Naive thymus-derived CD8-positive, alpha-beta T cell (primary cell): ENCODE data around the gene WFIKKN1. TPM values are rescaled to one million over a fixed set of nuclear protein-coding genes. Genes with fewer than 3 reads are reported as not detected.

Experiments
- ATAC-seq, 2 donors: fragments of 150-1000 bp; cut with Tn5 transposase in 1 of 2; sonication (Bioruptor Pico), chemical (Tn5 transposase) in 1 of 2; 1 replicate in 1 of 2; 2 replicates in 1 of 2; pipeline ENCODE4 v1.10.0; 2021; ENCODE audit warnings: mild to moderate bottlenecking in 2 of 2, moderate library complexity in 2 of 2
- POLR2A ChIA-PET: fragments of 350-600 bp; sonication (Branson Sonifier 250); formaldehyde crosslinking; loops from one replicate; lab custom pipeline; 2021; ENCODE audit warnings: antibody characterized with exemption; lab: Charles Lee
- DNase-seq, 10 donors: peaks; one replicate each; pipeline versions ENCODE4 v3.0.0 to v3.0.0-alpha.2; 2020 to 2022
- H3K27ac Mint-ChIP-seq, 10 donors: one replicate each; pipeline ENCODE4 v1.8.0; 2020 to 2022; ENCODE audit warnings: mild to moderate bottlenecking in 10 of 10, mixed read lengths in 10 of 10, moderate library complexity in 4 of 10, inconsistent platforms in 1 of 10
- H3K27me3 Mint-ChIP-seq, 5 donors: one replicate each; pipeline ENCODE4 v1.8.0; 2021 to 2022; ENCODE audit warnings: mixed read lengths in 5 of 5
- H3K36me3 Mint-ChIP-seq, 3 donors: one replicate each; pipeline ENCODE4 v1.8.0; 2020 to 2022; ENCODE audit warnings: mixed read lengths in 3 of 3, mild to moderate bottlenecking in 2 of 3, inconsistent platforms in 1 of 3
- H3K4me1 Mint-ChIP-seq, 4 donors: one replicate each; pipeline ENCODE4 v1.8.0; 2021 to 2022; ENCODE audit warnings: mixed read lengths in 4 of 4
- H3K4me3 Mint-ChIP-seq, 10 donors: one replicate each; pipeline ENCODE4 v1.8.0; 2020 to 2022; ENCODE audit warnings: mild to moderate bottlenecking in 10 of 10, mixed read lengths in 10 of 10, moderate library complexity in 6 of 10, inconsistent platforms in 1 of 10
- H3K9me3 Mint-ChIP-seq, 9 donors: one replicate each; pipeline ENCODE4 v1.8.0; 2020 to 2022; ENCODE audit warnings: mixed read lengths in 9 of 9, mild to moderate bottlenecking in 3 of 9, inconsistent platforms in 1 of 9, moderate library complexity in 1 of 9
- polyA plus RNA-seq, 3 donors: library from polyadenylated mRNA; unstranded; fragments of 300-500 nt; fragmentation: Illumina TruSeq; gene quantifications; one replicate each; pipeline ENCODE4 v1.2.3, GENCODE V29; 2021
- total RNA-seq, 8 experiments: library from RNA in 2 of 8; stranded (reverse) in 2 of 8; gene quantifications; one replicate each; pipeline ENCODE4 v1.2.3 and lab custom pipeline; 2021 to 2026

WFIKKN1 gene
- total and polyA plus RNA-seq, 5 experiments from 2014 or later, result 0.07 to 0.57 (median 0.47) TPM; not detected in 2

DNA sequence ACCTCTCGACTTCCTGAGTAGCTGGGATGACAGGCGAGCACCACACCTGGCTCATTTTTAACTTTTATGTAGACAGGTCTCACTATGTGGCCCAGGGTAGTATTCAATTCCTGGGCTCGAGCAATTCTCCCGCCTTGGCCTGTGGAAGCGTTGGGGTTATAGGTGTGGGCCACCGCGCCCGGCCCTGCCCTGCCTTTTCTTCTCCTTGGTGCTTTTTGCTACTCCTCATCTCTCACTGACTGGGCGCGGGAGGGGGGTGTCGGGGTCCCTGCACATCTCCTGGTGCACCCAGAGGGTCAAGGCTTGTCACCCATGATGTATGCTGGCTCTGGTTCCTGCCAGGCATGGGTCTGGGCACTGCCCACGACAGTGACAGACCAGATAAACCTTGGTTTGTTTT is 13.8 kb downstream of the WFIKKN1 start:
- H3K9me3 Mint-ChIP-seq, result no peaks in the 10 kb centered on the region
- peaks cover 10 to 33% (median 21%) of the 10 kb centered on the region in 4 donors for H3K4me1 Mint-ChIP-seq
- ATAC-seq, result no peak
- DNase-seq, result no peak
- no peaks in the 10 kb centered on the region for H3K27me3 Mint-ChIP-seq
- POLR2A ChIA-PET, result interaction anchor here (0.9 to 1.3 kb wide), 2 partner anchors 23 to 54 kb away, joined by 3 read pairs; partner anchors contain the start of genes RAB40C and RHOT2
- H3K4me3 Mint-ChIP-seq, result peak overlapping the region in 8 of 10 donors; percentile 19 to 76 (median 68)
- H3K27ac Mint-ChIP-seq, result peak overlapping the region in 4 of 10 donors; percentile 31 to 75 (median 59)
- no peaks in the 10 kb centered on the region for H3K36me3 Mint-ChIP-seq

DNA sequence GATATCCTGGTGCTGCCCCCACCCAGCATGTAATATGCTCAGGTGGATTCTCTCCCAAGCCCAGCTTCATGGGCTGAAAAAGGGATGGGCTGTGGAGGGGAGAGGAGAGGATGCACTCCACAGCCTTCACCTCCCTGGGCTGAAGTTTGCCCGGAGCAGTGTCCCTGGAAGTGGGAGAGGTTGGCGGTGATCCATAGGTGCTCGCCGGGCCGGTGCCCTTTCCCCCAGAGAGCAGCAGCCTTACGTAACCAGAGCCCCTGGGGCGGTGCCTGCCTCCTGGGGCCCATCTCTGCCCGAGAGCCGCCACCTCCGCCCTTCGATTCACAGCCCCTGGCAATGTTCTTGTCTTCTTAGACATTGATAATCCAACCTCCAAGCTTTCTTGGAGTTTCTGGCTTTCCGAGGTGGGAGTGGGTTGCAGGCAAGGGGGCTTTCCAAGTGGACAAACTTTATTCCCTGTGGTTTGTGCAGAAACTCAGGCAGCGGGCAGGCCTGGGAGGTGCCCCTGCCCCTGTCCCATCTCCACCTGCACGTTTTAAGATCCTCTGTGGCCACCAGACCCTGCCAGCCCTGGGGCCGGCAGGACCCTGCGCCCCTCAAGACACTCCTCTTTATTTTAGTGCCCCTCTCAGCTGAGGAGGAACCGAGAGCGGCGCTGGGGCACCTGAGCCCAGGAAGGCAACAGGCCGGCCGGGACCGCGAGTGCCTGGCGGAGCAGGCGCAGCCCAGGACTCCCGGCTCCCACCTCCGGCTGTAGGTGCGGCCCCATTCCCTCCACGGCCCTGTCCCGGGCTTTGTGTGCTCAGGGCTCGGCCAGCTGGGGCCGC is 15.3 kb downstream of the WFIKKN1 start:
- no peaks in the 10 kb centered on the region for H3K36me3 Mint-ChIP-seq
- no peaks in the 10 kb centered on the region for H3K9me3 Mint-ChIP-seq
- ATAC-seq, result no peak
- DNase-seq, result no peak
- peak overlapping the region in 3 of 10 donors; percentile 14 to 29 (median 26) for H3K4me3 Mint-ChIP-seq
- H3K27me3 Mint-ChIP-seq, result no peaks in the 10 kb centered on the region
- POLR2A ChIA-PET, result interaction anchor here (1.1 kb wide), 1 partner anchor 9 kb away, joined by 3 read pairs; no protein-coding TSS in a partner anchor
- H3K4me1 Mint-ChIP-seq, result peaks cover 10 to 38% (median 22%) of the 10 kb centered on the region in 4 donors
- peak overlapping the region in 1 of 10 donors; percentile 14 for H3K27ac Mint-ChIP-seq

DNA sequence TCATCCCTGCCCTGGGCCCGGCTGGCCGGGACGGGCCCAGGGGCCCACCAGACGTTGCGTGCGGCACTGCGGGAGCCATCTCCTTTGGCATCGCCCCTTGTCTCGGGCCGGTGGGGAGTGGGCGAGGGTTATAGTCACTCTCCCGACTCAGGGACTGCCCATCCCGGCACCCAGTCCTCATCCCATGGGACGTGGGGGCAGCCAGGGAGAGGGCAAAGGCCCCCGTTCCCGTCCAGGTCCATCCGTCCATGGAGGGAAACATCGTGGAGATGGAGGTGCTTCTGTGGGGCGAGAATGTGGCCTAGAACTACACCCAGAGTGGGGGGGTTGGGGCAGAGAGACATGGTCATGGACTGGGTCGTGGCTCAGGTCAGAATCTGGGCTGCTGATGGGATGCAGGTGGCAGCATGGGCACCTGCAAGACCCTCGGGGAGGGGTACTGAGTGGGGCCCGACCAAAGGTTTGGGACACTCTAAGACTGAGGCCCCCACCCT is 15.9 kb downstream of the WFIKKN1 start:
- peaks cover 10 to 38% (median 22%) of the 10 kb centered on the region in 4 donors for H3K4me1 Mint-ChIP-seq
- H3K27ac Mint-ChIP-seq, result peak overlapping the region in 1 of 10 donors; percentile 21
- no peaks in the 10 kb centered on the region for H3K36me3 Mint-ChIP-seq

DNA sequence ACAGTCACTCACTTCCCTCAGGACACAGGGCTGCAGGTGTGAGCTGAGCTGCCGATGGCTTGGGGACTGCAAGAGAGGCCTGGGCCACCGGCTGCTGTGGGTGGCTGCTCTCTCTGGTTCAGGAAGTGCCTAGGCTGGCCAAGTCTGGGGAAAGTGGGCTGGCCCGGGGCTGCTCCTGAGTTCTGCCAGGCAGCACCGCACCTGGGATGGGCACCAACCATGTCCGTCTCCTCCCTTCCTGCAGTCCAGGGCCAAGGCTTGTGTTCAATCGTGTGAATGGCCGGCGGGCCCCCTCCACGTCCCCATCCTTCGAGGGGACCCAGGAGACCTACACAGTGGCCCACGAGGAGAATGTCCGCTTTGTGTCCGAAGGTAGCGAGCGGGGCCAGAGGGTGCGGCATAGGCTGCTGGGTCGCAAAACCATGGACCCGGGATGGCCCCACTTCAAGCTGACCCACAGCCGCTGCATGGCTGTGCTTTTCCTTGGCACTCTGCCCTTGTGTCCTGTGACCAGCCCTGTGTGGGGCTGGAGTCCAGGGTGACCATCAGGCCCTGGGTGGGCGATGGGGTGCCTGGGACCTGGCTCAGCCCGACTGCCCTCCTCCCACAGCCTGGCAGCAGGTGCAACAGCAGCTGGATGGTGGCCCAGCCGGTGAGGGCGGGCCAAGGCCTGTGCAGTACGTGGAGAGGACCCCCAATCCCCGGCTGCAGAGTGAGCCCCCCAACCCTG is 16.6 kb downstream of the WFIKKN1 start:
- ATAC-seq, result no peak
- POLR2A ChIA-PET, result interaction anchor here (0.6 to 3.2 kb wide), 7 partner anchors 9 to 897 kb away, joined by 3 to 25 read pairs (median 4); partner anchors contain the start of genes METTL26 and RHBDL1
- no peaks in the 10 kb centered on the region for H3K27me3 Mint-ChIP-seq
- peak overlapping the region in 2 of 10 donors; percentile 19 to 22 for H3K4me3 Mint-ChIP-seq
- no peak for DNase-seq
- no peaks in the 10 kb centered on the region for H3K9me3 Mint-ChIP-seq
- H3K36me3 Mint-ChIP-seq, result no peaks in the 10 kb centered on the region
- H3K4me1 Mint-ChIP-seq, result peaks cover 10 to 38% (median 22%) of the 10 kb centered on the region in 4 donors
- H3K27ac Mint-ChIP-seq, result no peak overlapping the region

More for the DNA sequence above, 15.9 kb downstream of the WFIKKN1 start:
- no peak for DNase-seq
- ATAC-seq, result no peak
- H3K27me3 Mint-ChIP-seq, result no peaks in the 10 kb centered on the region
- POLR2A ChIA-PET, result interaction anchor here (0.6 to 1.1 kb wide), 2 partner anchors 10 to 31 kb away, joined by 3 read pairs; no protein-coding TSS in a partner anchor
- peak overlapping the region in 3 of 10 donors; percentile 19 to 22 (median 20) for H3K4me3 Mint-ChIP-seq
- no peaks in the 10 kb centered on the region for H3K9me3 Mint-ChIP-seq

DNA sequence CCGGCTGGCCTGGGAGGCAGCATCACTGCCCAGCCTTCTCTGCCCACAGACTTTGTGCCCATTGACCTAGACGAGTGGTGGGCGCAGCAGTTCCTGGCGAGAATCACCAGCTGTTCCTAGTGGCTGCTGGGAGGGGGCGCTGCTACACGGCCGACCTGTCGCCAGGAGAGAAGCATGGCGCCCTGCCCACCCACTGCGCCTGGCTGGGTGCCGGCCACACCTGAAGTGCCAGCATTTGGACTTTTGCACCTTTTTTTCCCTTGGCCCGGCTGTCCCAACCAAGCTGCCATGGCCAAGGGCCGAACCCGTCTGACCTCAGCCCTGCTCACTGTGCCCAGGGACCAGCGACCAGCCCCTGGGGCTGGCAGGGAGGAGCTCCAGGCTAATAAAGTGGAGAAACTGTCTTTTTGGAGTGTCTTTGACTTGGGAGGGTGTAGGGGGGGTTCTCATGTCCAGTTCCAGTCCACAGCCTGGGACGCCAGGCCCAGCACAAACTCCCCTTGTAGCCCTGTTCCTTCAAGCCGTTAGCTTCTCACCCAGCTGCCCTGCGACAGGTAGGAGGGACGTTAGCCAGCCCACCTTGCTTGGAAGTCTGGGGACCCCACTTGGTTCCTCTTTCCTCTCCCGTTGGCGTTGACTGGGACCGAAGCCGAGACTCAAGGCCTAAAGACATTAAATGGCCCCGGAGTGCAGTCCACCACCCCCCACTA is 17.4 kb downstream of the WFIKKN1 start:
- ATAC-seq (no peak), DNase-seq (peak in 1 of 10 donors; percentile 24)
- POLR2A ChIA-PET, result interaction anchor here (1.2 to 3.2 kb wide), 6 partner anchors 10 to 60 kb away, joined by 3 to 25 read pairs (median 6); partner anchors contain the start of genes METTL26, RHBDL1 and RHOT2
- no peaks in the 10 kb centered on the region for H3K9me3 Mint-ChIP-seq
- peak overlapping the region in 8 of 10 donors; percentile 10 to 93 (median 83) for H3K27ac Mint-ChIP-seq
- H3K4me3 Mint-ChIP-seq, result peak overlapping the region; percentile 68 to 85 (median 75)
- H3K36me3 Mint-ChIP-seq, result no peaks in the 10 kb centered on the region
- H3K4me1 Mint-ChIP-seq, result peaks cover 10 to 32% (median 20%) of the 10 kb centered on the region in 4 donors
- H3K27me3 Mint-ChIP-seq, result no peaks in the 10 kb centered on the region

DNA sequence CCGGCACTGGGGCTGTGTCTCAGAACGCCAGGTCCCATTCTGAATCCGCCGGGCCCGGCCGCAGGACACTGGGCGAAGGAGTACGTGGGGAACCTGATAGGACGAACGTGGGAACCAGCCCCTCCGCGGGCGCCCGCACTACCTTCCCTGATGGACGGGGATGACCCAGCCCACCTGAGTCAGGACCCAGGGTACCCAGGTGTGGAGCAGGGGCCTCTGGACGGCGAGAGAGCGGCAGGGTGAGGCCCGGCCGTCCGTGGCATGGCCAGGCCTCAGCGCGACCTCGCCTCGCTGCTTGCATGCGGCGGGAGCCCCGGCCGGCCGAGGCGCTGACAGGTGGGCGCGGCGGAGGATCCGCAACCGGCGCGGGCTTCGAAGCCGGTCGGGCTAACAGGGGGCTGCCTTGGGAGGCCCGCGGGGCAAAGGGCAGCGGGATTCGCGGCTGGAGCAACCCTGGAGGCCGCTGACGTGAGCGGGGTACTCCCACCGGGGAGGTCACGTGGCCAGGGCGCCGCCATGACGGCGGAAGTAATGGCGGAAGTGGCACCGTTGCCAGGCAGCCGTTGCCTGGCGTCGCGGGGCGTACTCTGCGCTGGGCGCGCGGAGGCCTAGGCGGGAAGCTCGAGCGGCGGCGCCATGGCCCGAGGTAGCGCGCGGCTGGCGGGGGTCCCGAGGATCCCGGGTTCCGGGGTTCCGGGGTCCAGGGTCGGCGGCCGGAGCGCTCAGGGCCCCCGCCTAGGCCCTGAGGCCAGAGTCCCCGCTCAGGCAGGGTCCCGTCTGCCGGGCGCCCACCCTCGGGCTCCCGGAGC is 18.2 kb downstream of the WFIKKN1 start, which contains the start of gene WDR90:
Gene WDR90, plus strand, starts transcription at position 585 of the 809 bp plus-strand sequence. Its CDS starts 52 bp downstream, at position 637.
- POLR2A ChIA-PET, result interaction anchor here (0.6 to 3.2 kb wide), 15 partner anchors 9 to 332 kb away, joined by 3 to 25 read pairs (median 4); partner anchors contain the start of genes JMJD8, METRN, METTL26 and RHBDL1
- Mint-ChIP-seq H3K4me1 (peaks cover 8 to 29% (median 15%) of the 10 kb centered on the region in 4 donors), H3K9me3 (no peaks in the 10 kb centered on the region), H3K27me3 (no peaks in the 10 kb centered on the region), H3K4me3 (peak within 1 kb of the TSS; percentile 68 to 85 (median 75)), H3K36me3 (no peaks in the 10 kb centered on the region), H3K27ac (peak within 1 kb of the TSS in 8 of 10 donors; percentile 10 to 93 (median 84))
- DNase-seq (peak; percentile 88 to 95 (median 90)), ATAC-seq (peak; percentile 91 to 98)

DNA sequence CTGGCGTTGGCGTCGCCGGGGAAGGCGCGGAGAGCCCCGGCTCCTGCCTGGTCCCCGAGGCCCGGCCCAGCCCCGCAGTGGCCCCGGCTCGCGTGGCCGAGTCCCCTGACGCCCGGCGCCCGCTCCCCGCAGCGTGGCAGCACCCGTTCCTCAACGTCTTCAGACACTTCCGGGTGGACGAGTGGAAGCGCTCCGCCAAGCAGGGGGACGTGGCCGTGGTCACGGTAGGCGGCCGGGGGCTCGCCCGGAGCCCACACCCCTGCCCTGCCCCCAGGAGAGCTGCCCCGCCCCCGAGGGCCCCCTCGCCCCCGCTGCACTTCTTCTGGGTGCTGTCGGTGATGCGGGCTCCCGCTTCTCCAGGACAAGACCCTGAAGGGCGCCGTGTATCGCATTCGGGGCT is 18.8 kb downstream of the WFIKKN1 start:
- H3K36me3 Mint-ChIP-seq, result no peaks in the 10 kb centered on the region
- peak overlapping the region; percentile 59 to 83 (median 69) for H3K4me3 Mint-ChIP-seq
- H3K27me3 Mint-ChIP-seq, result no peaks in the 10 kb centered on the region
- H3K9me3 Mint-ChIP-seq, result no peaks in the 10 kb centered on the region
- H3K27ac Mint-ChIP-seq, result peak overlapping the region in 2 of 10 donors; percentile 40 to 59
- POLR2A ChIA-PET, result interaction anchor here (0.6 to 3.2 kb wide), 12 partner anchors 10 to 66 kb away, joined by 3 to 25 read pairs (median 4); partner anchors contain the start of genes JMJD8, METRN, METTL26 and RHOT2
- ATAC-seq (peak; percentile 4 to 25), DNase-seq (no peak)
- peaks cover 1 to 23% (median 9%) of the 10 kb centered on the region in 4 donors for H3K4me1 Mint-ChIP-seq

DNA sequence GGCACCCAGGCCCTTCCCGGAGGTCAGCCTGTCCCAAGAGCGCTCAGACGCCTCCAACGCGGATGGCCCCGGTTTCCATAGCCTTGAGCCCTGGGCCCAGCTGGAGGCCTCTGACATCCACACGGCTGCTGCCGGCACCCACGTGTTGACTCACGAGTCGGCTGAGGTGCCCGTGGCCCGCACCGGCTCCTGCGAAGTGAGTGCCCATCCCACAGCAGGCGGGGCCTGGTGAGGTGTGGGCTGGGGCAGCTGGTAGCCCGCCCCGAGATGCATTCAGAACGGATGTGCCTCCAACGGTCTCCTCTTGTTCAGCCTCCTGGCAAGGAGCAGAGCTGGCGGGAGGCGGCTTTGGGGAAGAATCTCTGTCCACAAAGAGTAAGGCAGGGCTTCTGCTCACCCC is 21.1 kb downstream of the WFIKKN1 start:
- no peak overlapping the region for H3K4me3 Mint-ChIP-seq
- ATAC-seq, result no peak
- H3K27ac Mint-ChIP-seq, result no peak overlapping the region

DNA sequence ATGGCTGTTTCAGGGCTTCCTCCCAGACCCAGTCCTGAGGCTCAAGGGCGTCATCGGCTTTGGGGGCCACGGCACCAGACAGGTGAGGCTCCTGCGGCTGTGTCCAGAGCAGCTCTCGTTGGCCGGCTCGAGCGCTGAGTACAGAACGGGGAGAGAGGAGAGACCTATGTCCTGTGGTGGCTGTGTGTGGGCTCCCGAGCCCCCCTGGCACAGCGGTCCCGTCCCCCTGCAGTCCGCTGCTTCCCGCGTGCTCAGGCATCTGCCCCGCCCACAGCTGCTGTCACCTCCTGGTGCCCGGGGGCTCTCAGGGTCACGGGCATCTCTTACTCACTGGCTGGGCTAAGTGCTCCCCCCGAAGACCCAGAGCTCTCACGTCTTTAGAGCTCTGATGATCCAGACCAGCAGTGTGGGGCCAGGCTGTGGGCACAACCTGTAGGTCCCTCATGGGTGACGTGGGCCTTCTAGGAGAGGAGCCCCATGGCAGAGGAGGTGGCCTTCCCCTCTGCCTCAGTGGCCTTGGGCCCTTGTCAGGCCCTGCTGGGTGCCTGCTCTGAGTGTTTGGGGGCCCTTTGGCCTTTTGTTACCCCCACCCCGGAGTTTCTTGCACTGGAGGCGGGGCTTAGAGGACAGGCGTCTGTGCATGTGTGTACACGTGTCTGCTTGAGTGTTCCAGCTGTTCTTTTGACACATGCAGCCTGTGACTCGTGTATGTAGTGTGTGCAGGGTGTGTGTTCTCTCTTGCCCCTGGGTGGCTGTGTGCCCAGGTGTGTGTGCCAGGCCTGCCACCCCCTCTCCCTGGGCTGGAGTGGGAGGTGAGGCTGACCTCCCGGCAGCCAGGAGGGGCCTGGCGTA is 21.9 kb downstream of the WFIKKN1 start:
- H3K27ac Mint-ChIP-seq, result no peak overlapping the region
- H3K27me3 Mint-ChIP-seq, result no peaks in the 10 kb centered on the region
- H3K36me3 Mint-ChIP-seq, result no peaks in the 10 kb centered on the region
- H3K4me3 Mint-ChIP-seq, result peak overlapping the region in 2 of 10 donors; percentile 20 to 67
- DNase-seq, result no peak
- H3K9me3 Mint-ChIP-seq, result no peaks in the 10 kb centered on the region
- ATAC-seq, result no peak
- POLR2A ChIA-PET, result interaction anchor here (1.0 kb wide), 1 partner anchor 9 kb away, joined by 3 read pairs; no protein-coding TSS in a partner anchor
- peaks cover 0 to 14% (median 6%) of the 10 kb centered on the region in 4 donors for H3K4me1 Mint-ChIP-seq

More for the DNA sequence above, 21.1 kb downstream of the WFIKKN1 start:
- DNase-seq, result no peak
- Mint-ChIP-seq H3K9me3 (no peaks in the 10 kb centered on the region), H3K27me3 (no peaks in the 10 kb centered on the region), H3K4me1 (peaks cover 0 to 17% (median 6%) of the 10 kb centered on the region in 4 donors), H3K36me3 (no peaks in the 10 kb centered on the region)
- POLR2A ChIA-PET, result interaction anchor here (1.6 kb wide), 1 partner anchor 16 kb away, joined by 5 read pairs; the partner anchor contains the start of gene METTL26

DNA sequence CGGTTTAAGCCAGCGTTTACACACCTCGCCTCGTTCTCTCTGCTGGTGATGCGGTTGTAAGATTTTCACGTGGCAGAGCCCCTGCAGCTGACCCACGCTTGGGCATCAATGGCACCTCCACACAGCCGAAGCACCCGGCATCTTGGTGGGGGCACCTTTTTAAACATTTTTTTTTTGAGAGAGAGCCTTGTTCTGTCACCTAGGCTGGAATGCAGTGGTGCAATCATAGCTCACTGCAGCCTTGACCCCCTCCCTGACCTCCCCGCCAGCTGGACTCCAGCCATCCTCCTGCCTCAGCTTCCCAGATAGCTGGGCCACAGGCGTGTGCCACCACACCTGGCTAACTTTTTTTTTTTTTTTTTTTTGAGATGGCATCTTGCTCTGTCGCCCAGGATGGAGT is 23.2 kb downstream of the WFIKKN1 start:
- H3K4me1 Mint-ChIP-seq, result peaks cover 0 to 6% (median 1%) of the 10 kb centered on the region in 4 donors
- H3K36me3 Mint-ChIP-seq, result no peaks in the 10 kb centered on the region
- DNase-seq, result no peak
- ATAC-seq, result no peak
- H3K27ac Mint-ChIP-seq, result no peak overlapping the region
- no peaks in the 10 kb centered on the region for H3K9me3 Mint-ChIP-seq
- no peaks in the 10 kb centered on the region for H3K27me3 Mint-ChIP-seq
- POLR2A ChIA-PET, result interaction anchor here (0.8 to 1.0 kb wide), 3 partner anchors 10 to 23 kb away, joined by 3 read pairs; partner anchors contain the start of gene RHOT2
- H3K4me3 Mint-ChIP-seq, result no peak overlapping the region
